Amniotic stem cell (primary cell): ENCODE measurements around the gene G2E3.
"Not testable (repeated sequence)": the region's sequence is repeated elsewhere in the genome, so short reads cannot be mapped to it uniquely, and the experiment has no call there.

ENCODE experiments used
- DNase-seq: peaks from one replicate; lab custom pipeline; 2025; lab: John Stamatoyannopoulos, UW

G2E3 gene

GRCh38 chr14:30558675-30559555 is at the start of gene G2E3:
Gene G2E3, plus strand, starts transcription at chr14:30559158. Its CDS starts 21,922 bp downstream, at chr14:30581080.
- peak; percentile 76 for DNase-seq

GRCh38 chr14:30517737-30518136 is 41.2 kb upstream of the G2E3 start:
- no peak for DNase-seq

- no peak for DNase-seq
Measured at GRCh38 chr14:30518867-30519560, 39.9 kb upstream of the G2E3 start.

- no peak for DNase-seq
Measured at GRCh38 chr14:30519961-30520360, 39.0 kb upstream of the G2E3 start.

GRCh38 chr14:30520536-30520935 is 38.4 kb upstream of the G2E3 start:
- no peak for DNase-seq

- peak; percentile 12 for DNase-seq
Measured at GRCh38 chr14:30521899-30522736, 36.8 kb upstream of the G2E3 start.

- DNase-seq = no peak
Measured at GRCh38 chr14:30525833-30526232, 33.1 kb upstream of the G2E3 start.

- DNase-seq = no peak
Measured at GRCh38 chr14:30527196-30527595, 31.8 kb upstream of the G2E3 start.

GRCh38 chr14:30528119-30528518 is 30.8 kb upstream of the G2E3 start:
- no peak for DNase-seq

- no peak for DNase-seq
Measured at GRCh38 chr14:30528778-30529642, 29.9 kb upstream of the G2E3 start.

- no peak for DNase-seq
Measured at GRCh38 chr14:30532264-30532663, 26.7 kb upstream of the G2E3 start.

- DNase-seq = no peak
Measured at GRCh38 chr14:30533126-30533525, 25.8 kb upstream of the G2E3 start.

GRCh38 chr14:30541318-30541717 is 17.6 kb upstream of the G2E3 start:
- DNase-seq = no peak

GRCh38 chr14:30546735-30547134 is 12.2 kb upstream of the G2E3 start:
- DNase-seq = not testable (repeated sequence)

GRCh38 chr14:30547388-30548048 is 11.4 kb upstream of the G2E3 start:
- no peak for DNase-seq

- no peak for DNase-seq
Measured at GRCh38 chr14:30550335-30550734, 8.6 kb upstream of the G2E3 start.

- no peak for DNase-seq
Measured at GRCh38 chr14:30551460-30551859, 7.5 kb upstream of the G2E3 start.

- DNase-seq = no peak
Measured at GRCh38 chr14:30553311-30553989, 5.5 kb upstream of the G2E3 start.

- DNase-seq = no peak
Measured at GRCh38 chr14:30558362-30558674, 640 bp upstream of the G2E3 start.

- DNase-seq = no peak
Measured at GRCh38 chr14:30559638-30560091, 707 bp downstream of the G2E3 start.
